Fibroblast of lung (primary cell): ENCODE measurements around the gene GRK3. TPM values are rescaled to one million over a fixed set of nuclear protein-coding genes. Genes with fewer than 3 reads are reported as not detected.

ENCODE experiments used
- DNase-seq, 2 donors: peaks; one replicate each; pipeline versions ENCODE4 v3.0.0 to v3.0.0-alpha.2; 2010; ENCODE audit warnings: low read depth in 2 of 2
- H2AFZ ChIP-seq: 2 replicates; pipeline ENCODE4 v1.5.1; 2012; ENCODE audit warnings: low read length, control low read depth, inconsistent platforms
- H3K27ac ChIP-seq: 2 replicates; pipeline ENCODE4 v1.5.1; 2011; ENCODE audit warnings: low read length, control low read depth; ENCODE audit not compliant: insufficient read depth
- H3K27me3 ChIP-seq: 2 replicates; pipeline ENCODE4 v1.5.1; 2011; ENCODE audit warnings: mild to moderate bottlenecking, low read length; ENCODE audit not compliant: control insufficient read depth, insufficient read depth
- H3K36me3 ChIP-seq: 2 replicates; pipeline ENCODE4 v1.5.1; 2011; ENCODE audit warnings: low read length; ENCODE audit not compliant: control insufficient read depth, insufficient read depth
- H3K4me1 ChIP-seq: 2 replicates; pipeline ENCODE4 v1.5.1; 2011; ENCODE audit warnings: low read length; ENCODE audit not compliant: control insufficient read depth, insufficient read depth; ENCODE audit errors: extremely low read depth
- H3K4me2 ChIP-seq: 2 replicates; pipeline ENCODE4 v1.5.1; 2011; ENCODE audit warnings: low read length, control low read depth; ENCODE audit not compliant: insufficient read depth; ENCODE audit errors: extremely low read depth
- H3K4me3 ChIP-seq, 4 experiments: fragments of 200-600 bp in 1 of 4; sonication (generic) in 1 of 4; replicated peaks in 1 of 4; 2 replicates each; pipeline ENCODE4 v1.5.1; 2011 to 2016; ENCODE audit warnings: low read length in 4 of 4, low read depth in 3 of 4, mild to moderate bottlenecking in 3 of 4, control low read depth in 2 of 4, inconsistent platforms in 1 of 4, mixed read lengths in 1 of 4; ENCODE audit not compliant: insufficient read depth in 1 of 4; ENCODE audit errors: control extremely low read depth in 1 of 4
- H3K79me2 ChIP-seq: 2 replicates; pipeline ENCODE4 v1.5.1; 2012; ENCODE audit warnings: mild to moderate bottlenecking, low read length, inconsistent platforms; ENCODE audit not compliant: control insufficient read depth, insufficient read depth
- H3K9ac ChIP-seq: 2 replicates; pipeline ENCODE4 v1.5.1; 2011; ENCODE audit warnings: mild to moderate bottlenecking, low read length, control low read depth; ENCODE audit not compliant: insufficient read depth
- H3K9me3 ChIP-seq: 2 replicates; pipeline ENCODE4 v1.5.1; 2012; ENCODE audit warnings: low read depth, low read length; ENCODE audit not compliant: control insufficient read depth, insufficient read depth
- H4K20me1 ChIP-seq: 2 replicates; pipeline ENCODE4 v1.5.1; 2011; ENCODE audit warnings: low read length; ENCODE audit not compliant: control insufficient read depth, insufficient read depth; ENCODE audit errors: extremely low read depth
- CTCF ChIP-seq, 2 donors: IDR thresholded peaks in 1 of 2; conservative IDR thresholded peaks in 1 of 2; 1 replicate in 1 of 2; 2 replicates in 1 of 2; pipeline ENCODE4 v1.5.1; 2011 to 2012; ENCODE audit warnings: low read length in 2 of 2, control low read depth in 1 of 2, inconsistent platforms in 1 of 2, low read depth in 1 of 2, mild to moderate bottlenecking in 1 of 2
- EZH2 ChIP-seq: IDR thresholded peaks from 2 replicates; pipeline ENCODE4 v1.5.1; 2012; ENCODE audit warnings: low read length, control low read depth, mild to moderate bottlenecking; ENCODE audit errors: missing control alignments
- polyA plus RNA-seq, 2 donors: library from polyadenylated mRNA; depleted of rRNA in 1 of 2; stranded (reverse) in 1 of 2; unstranded in 1 of 2; fragments of >200 nt; gene quantifications; 2 replicates each; pipeline ENCODE4 v1.2.1, GENCODE V29; 2011 to 2012; ENCODE audit warnings: missing spikeins in 1 of 2
- total RNA-seq: library from RNA; depleted of rRNA; stranded (reverse); fragments of >200 nt; gene quantifications from 2 replicates; pipeline ENCODE4 v1.2.1, GENCODE V29; 2014

The GRK3 gene
- total and polyA plus RNA-seq, 2 donors (not counting 1 experiment from before 2014, with no cell fraction given), result 1.6 to 1.7 TPM

- Histone ChIP-seq H3K9ac (no peak overlapping the region), H3K79me2 (no peaks in the 10 kb centered on the region), H3K27ac (no peak overlapping the region), H3K27me3 (no peaks in the 10 kb centered on the region), H3K4me3 (no peak overlapping the region), H4K20me1 (no peaks in the 10 kb centered on the region), H3K4me2 (no peak overlapping the region), H2AFZ (no peak overlapping the region), H3K9me3 (no peaks in the 10 kb centered on the region), H3K4me1 (no peaks in the 10 kb centered on the region), H3K36me3 (no peaks in the 10 kb centered on the region)
- no peak for DNase-seq
- TF ChIP-seq EZH2 (no peak), CTCF (conservative IDR thresholded peaks at IDR 0.05 in 1 of 2, IDR thresholded peaks at IDR 0.05 in 1 of 2; ENCODE audit: low read depth in 1 of 2, low read length in 2 of 2) (no peak)
Measured at GRCh38 chr22:25716637-25717036, 152.2 kb downstream of the GRK3 start.

- no peaks in the 10 kb centered on the region for H4K20me1 ChIP-seq
- no peak overlapping the region for H3K4me2 ChIP-seq
- H3K9me3 ChIP-seq, result no peaks in the 10 kb centered on the region
- H3K9ac ChIP-seq, result no peak overlapping the region
- no peaks in the 10 kb centered on the region for H3K36me3 ChIP-seq
- H3K4me1 ChIP-seq, result no peaks in the 10 kb centered on the region
- DNase-seq, result no peak
- H2AFZ ChIP-seq, result no peak overlapping the region
- no peak overlapping the region for H3K27ac ChIP-seq
- H3K4me3 ChIP-seq, result no peak overlapping the region
- no peak for TF ChIP-seq EZH2
- TF ChIP-seq CTCF (conservative IDR thresholded peaks at IDR 0.05 in 1 of 2, IDR thresholded peaks at IDR 0.05 in 1 of 2; ENCODE audit: low read depth in 1 of 2, low read length in 2 of 2), result no peak
- no peaks in the 10 kb centered on the region for H3K27me3 ChIP-seq
- no peaks in the 10 kb centered on the region for H3K79me2 ChIP-seq
Measured at GRCh38 chr22:25718135-25718840, 153.8 kb downstream of the GRK3 start.

GRCh38 chr22:25722223-25722622 is 157.7 kb downstream of the GRK3 start:
- no peak overlapping the region for H3K4me3 ChIP-seq
- no peaks in the 10 kb centered on the region for H3K27me3 ChIP-seq
- no peaks in the 10 kb centered on the region for H3K9me3 ChIP-seq
- no peak overlapping the region for H3K4me2 ChIP-seq
- TF ChIP-seq CTCF (conservative IDR thresholded peaks at IDR 0.05 in 1 of 2, IDR thresholded peaks at IDR 0.05 in 1 of 2; ENCODE audit: low read depth in 1 of 2, low read length in 2 of 2) (no peak), EZH2 (no peak)
- no peaks in the 10 kb centered on the region for H3K79me2 ChIP-seq
- no peak overlapping the region for H2AFZ ChIP-seq
- H4K20me1 ChIP-seq, result no peaks in the 10 kb centered on the region
- no peak overlapping the region for H3K9ac ChIP-seq
- no peaks in the 10 kb centered on the region for H3K36me3 ChIP-seq
- no peak overlapping the region for H3K27ac ChIP-seq
- DNase-seq, result no peak
- no peaks in the 10 kb centered on the region for H3K4me1 ChIP-seq
